ENCODE results near the gene GLB1L. TPM values are rescaled to one million over a fixed set of nuclear protein-coding genes. Genes with fewer than 3 reads are reported as not detected.
A peak's percentile ranks its signal among the peaks of the same experiment; 100 is the strongest.

Gene GLB1L
- total and polyA plus RNA-seq, 7 donors = 2.1 to 26.0 (median 6.9) TPM

DNA sequence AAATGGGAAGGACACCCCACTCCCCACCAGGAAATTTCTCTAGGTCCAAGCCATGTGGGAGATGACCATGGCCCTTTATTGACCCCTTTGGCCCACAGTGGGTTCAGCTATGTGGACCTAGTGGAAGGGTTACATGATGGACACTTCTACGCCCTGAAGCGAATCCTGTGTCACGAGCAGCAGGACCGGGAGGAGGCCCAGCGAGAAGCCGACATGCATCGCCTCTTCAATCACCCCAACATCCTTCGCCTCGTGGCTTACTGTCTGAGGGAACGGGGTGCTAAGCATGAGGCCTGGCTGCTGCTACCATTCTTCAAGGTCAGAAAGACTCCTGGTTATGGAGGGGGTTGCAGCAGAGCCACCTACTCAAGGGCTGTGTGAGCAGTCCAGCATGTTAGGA, 1.3 kb upstream of the GLB1L start:
- Histone ChIP-seq H3K4me3 (no peak overlapping the region), H3K27ac (peak overlapping the region; percentile 87 to 97 (median 92)), H3K36me3 (peaks cover 0 to 39% (median 8%) of the 10 kb centered on the region in 4 donors), H3K9me3 (no peaks in the 10 kb centered on the region), H3K27me3 (no peaks in the 10 kb centered on the region), H3K4me1 (peaks cover 0 to 53% (median 53%) of the 10 kb centered on the region in 4 donors)
- WGBS, 2 donors = 94% methylated on average over 10 of the region's 10 CpGs
- no peak for DNase-seq
- intact Hi-C loops (cut with DNase I) = no loop called here
- TF ChIP-seq POLR2A (IDR thresholded peaks at IDR 0.05) = no peak
- no peak for TF ChIP-seq EP300 (IDR thresholded peaks at IDR 0.05)
- TF ChIP-seq POLR2AphosphoS5 (IDR thresholded peaks at IDR 0.05) = no peak
- TF ChIP-seq, protein P1, sequence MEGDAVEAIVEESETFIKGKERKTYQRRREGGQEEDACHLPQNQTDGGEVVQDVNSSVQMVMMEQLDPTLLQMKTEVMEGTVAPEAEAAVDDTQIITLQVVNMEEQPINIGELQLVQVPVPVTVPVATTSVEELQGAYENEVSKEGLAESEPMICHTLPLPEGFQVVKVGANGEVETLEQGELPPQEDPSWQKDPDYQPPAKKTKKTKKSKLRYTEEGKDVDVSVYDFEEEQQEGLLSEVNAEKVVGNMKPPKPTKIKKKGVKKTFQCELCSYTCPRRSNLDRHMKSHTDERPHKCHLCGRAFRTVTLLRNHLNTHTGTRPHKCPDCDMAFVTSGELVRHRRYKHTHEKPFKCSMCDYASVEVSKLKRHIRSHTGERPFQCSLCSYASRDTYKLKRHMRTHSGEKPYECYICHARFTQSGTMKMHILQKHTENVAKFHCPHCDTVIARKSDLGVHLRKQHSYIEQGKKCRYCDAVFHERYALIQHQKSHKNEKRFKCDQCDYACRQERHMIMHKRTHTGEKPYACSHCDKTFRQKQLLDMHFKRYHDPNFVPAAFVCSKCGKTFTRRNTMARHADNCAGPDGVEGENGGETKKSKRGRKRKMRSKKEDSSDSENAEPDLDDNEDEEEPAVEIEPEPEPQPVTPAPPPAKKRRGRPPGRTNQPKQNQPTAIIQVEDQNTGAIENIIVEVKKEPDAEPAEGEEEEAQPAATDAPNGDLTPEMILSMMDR (IDR thresholded peaks at IDR 0.05) = no peak

DNA sequence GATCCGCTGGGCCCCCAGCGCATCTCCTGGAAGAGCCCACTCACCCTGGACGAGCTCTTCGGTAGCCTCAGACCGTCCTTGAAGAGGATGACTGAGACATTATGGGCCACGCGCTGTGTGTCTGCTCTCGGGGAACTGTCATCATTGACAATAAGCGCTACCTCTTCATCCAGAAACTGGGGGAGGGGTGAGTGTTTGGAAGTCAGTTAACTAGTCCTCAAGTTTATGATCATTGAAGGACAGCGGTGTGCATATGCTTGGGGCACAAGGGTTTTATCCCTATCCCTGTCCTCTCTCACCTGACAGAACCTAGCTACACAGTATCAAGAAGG, 621 bp upstream of the GLB1L start:
- H3K27ac ChIP-seq = peak overlapping the region; percentile 87 to 97 (median 92)
- no peaks in the 10 kb centered on the region for H3K9me3 ChIP-seq
- intact Hi-C loops (cut with DNase I) = loop anchor here (2.0 kb wide), 1 partner anchor 15 kb away; no protein-coding TSS in a partner anchor
- TF ChIP-seq EP300 (IDR thresholded peaks at IDR 0.05) (no peak), POLR2A (IDR thresholded peaks at IDR 0.05) (no peak), POLR2AphosphoS5 (IDR thresholded peaks at IDR 0.05) (no peak)
- TF ChIP-seq, protein P1 (IDR thresholded peaks at IDR 0.05) = no peak
- peaks cover 0 to 51% (median 49%) of the 10 kb centered on the region in 4 donors for H3K4me1 ChIP-seq
- H3K4me3 ChIP-seq = peak overlapping the region; percentile 62 to 89 (median 74)
- no peak for DNase-seq
- H3K36me3 ChIP-seq = peaks cover 0 to 32% (median 8%) of the 10 kb centered on the region in 4 donors
- WGBS, 2 donors = 5 to 14% methylated on average over 10 of the region's 10 CpGs
- no peaks in the 10 kb centered on the region for H3K27me3 ChIP-seq

DNA sequence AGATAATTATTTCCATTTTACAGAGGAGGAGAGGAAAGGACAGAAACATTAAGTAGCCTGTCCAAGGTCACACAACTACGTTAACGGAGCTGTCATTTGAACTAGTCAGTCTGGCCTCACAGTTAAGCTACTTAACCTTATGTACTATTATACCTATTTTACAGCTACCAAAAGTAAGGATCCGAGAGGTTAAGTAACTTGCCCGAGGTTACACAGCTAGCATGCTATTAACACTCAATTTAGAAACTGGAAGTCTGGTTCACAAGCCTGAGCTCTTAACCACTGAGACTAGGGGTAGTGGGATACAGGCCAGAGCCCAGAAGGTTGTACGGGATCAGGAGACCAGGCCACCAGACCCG, 476 bp downstream of the GLB1L start:
- H3K27me3 ChIP-seq = no peaks in the 10 kb centered on the region
- WGBS, 2 donors = 24 to 40% methylated on average over 6 of the region's 6 CpGs
- peak overlapping the region; percentile 62 to 89 (median 74) for H3K4me3 ChIP-seq
- no peak for DNase-seq
- TF ChIP-seq POLR2A (IDR thresholded peaks at IDR 0.05) = no peak
- no peak for TF ChIP-seq POLR2AphosphoS5 (IDR thresholded peaks at IDR 0.05)
- no peak for TF ChIP-seq EP300 (IDR thresholded peaks at IDR 0.05)
- TF ChIP-seq, protein P1 (IDR thresholded peaks at IDR 0.05) = no peak
- intact Hi-C loops (cut with DNase I) = loop anchor here (2.0 kb wide), 1 partner anchor 14 kb away; no protein-coding TSS in a partner anchor
- H3K4me1 ChIP-seq = peaks cover 0 to 41% (median 38%) of the 10 kb centered on the region in 4 donors
- peaks cover 0 to 29% (median 8%) of the 10 kb centered on the region in 4 donors for H3K36me3 ChIP-seq
- H3K27ac ChIP-seq = peak overlapping the region; percentile 87 to 97 (median 92)
- H3K9me3 ChIP-seq = no peaks in the 10 kb centered on the region

DNA sequence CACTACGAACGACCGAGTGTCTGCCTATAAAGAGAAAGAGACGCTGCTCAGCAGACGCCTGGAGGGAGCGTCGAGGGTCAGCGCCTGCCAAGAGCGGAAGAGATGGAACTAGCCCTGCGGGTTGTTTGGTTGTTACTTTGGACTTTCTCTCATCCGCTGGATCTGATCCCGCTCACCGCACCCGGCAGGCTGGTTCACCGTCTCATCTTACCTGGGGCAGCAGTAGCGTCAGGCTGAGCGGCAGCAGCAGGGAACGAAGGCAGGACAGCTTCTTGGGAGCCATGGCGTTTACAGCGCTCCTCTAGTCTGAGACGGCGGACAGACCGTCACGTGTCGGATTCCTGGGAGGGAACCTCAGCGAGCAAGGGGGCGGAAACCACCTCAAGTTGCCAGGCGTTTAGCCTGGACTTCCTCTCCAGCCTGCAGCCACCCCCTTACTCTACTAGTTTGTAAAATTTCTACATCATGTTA, 1.9 kb downstream of the GLB1L start:
- no peaks in the 10 kb centered on the region for H3K9me3 ChIP-seq
- WGBS, 2 donors = 26 to 49% methylated on average over 28 of the region's 28 CpGs
- H3K27ac ChIP-seq = peak overlapping the region in 3 of 4 donors; percentile 49 to 87 (median 52)
- H3K36me3 ChIP-seq = peaks cover 0 to 37% (median 7%) of the 10 kb centered on the region in 4 donors
- peaks cover 0 to 27% (median 24%) of the 10 kb centered on the region in 4 donors for H3K4me1 ChIP-seq
- DNase-seq = peak; percentile 81
- TF ChIP-seq EP300 (IDR thresholded peaks at IDR 0.05) (no peak), POLR2AphosphoS5 (IDR thresholded peaks at IDR 0.05) (peak in 2 of 4 donors; percentile 61 to 65), POLR2A (IDR thresholded peaks at IDR 0.05) (no peak)
- TF ChIP-seq, protein P1 (IDR thresholded peaks at IDR 0.05) = no peak
- H3K27me3 ChIP-seq = no peaks in the 10 kb centered on the region
- peak overlapping the region; percentile 11 to 42 (median 34) for H3K4me3 ChIP-seq
- intact Hi-C loops (cut with DNase I) = no loop called here

DNA sequence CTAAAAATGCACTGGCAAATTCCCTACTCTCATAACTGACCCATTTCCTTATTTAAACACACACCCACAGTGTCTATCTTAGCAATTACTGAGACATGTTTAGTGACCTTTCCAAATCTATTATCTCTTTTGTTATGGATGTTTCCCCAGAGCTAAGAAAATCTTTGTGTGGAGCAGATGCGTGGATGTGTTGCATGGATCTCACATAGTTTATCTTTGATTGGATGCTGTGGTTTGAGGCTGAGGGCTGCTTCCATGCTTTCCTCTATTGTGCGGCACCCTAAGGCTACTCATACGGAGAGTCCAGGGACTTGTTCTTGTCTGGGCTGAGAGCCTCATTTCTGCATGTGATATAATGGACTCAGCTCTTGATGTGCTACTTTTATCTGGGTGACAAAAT, 10.9 kb downstream of the GLB1L start:
- peaks cover 49 to 75% (median 55%) of the 10 kb centered on the region in 4 donors for H3K36me3 ChIP-seq
- H3K9me3 ChIP-seq = no peaks in the 10 kb centered on the region
- no peak overlapping the region for H3K4me3 ChIP-seq
- intact Hi-C loops (cut with DNase I) = no loop called here
- TF ChIP-seq POLR2AphosphoS5 (IDR thresholded peaks at IDR 0.05) (no peak), EP300 (IDR thresholded peaks at IDR 0.05) (no peak), POLR2A (IDR thresholded peaks at IDR 0.05) (no peak)
- TF ChIP-seq, protein P1 (IDR thresholded peaks at IDR 0.05) = no peak
- peaks cover 0 to 16% (median 13%) of the 10 kb centered on the region in 4 donors for H3K4me1 ChIP-seq
- 76 to 95% methylated on average over 3 of the region's 3 CpGs for WGBS, 2 donors
- no peak overlapping the region for H3K27ac ChIP-seq
- H3K27me3 ChIP-seq = no peaks in the 10 kb centered on the region
- no peak for DNase-seq

Data from sigmoid colon (tissue), 7 donors.